ENCODE results near the gene UBE2G2.
A peak's percentile ranks its signal among the peaks of the same experiment; 100 is the strongest.

Gene UBE2G2

DNA sequence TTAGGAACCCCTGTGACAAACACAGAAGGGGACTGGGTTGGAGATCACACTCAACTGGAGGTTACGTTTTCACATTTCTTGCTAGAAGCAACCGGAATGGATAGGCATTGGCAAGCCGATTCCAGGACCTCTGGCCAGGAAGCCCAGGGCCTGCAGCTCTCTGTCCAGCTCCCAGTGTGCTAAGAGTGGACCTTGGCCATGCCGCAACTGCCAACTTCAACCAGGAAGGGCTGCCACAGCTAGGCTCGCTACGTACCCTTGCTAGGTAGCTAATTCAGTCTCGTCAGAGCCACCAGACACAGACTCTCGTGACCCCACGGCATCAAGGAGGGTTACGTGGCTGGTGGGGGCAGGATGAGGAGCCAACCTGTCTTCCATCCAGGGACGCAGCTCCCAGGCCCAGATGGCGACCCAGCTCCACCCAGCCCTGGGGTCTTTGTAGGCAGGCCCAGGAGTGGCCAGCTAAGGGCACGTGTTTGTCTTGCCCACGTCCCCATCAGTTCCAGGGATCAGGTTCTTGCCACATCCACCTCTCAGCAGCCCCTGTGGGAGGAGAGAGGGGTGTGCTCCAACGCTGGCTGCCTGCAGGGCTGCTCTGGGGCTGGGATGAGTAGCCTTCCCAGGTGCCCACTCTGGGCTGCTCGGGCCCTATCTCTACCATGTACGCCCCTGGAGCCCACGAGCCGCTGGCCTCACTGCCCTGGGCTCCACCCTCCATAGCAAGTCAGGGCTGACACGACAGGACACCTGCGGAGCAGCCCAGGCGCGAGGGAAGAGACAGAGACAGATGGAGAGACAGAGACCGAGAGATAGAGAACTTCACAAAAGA, 39.2 kb downstream of the UBE2G2 start:
- ATAC-seq (ENCODE audit: insufficient read depth, low read depth) (no peak), DNase-seq (no peak)
- no peaks in the 10 kb centered on the region for H3K9me3 ChIP-seq (ENCODE audit: insufficient read depth, low read length, severe bottlenecking)

GRCh38 chr21:44761747-44762208, 39.8 kb downstream of the UBE2G2 start:
- Histone ChIP-seq H3K4me3 (ENCODE audit: low read depth in 1 of 2, low read length in 2 of 2) (no peak overlapping the region), H3K9ac (ENCODE audit: low read depth, low read length) (no peak overlapping the region)

More for the DNA sequence above, 39.2 kb downstream of the UBE2G2 start:
- H4K20me1 ChIP-seq (ENCODE audit: insufficient read depth, low read length), result peaks cover 4% of the 10 kb centered on the region
- no peaks in the 10 kb centered on the region for H3K36me3 ChIP-seq (ENCODE audit: insufficient read depth, low read length)
- TF ChIP-seq CTCF (IDR thresholded peaks at IDR 0.05; ENCODE audit: borderline replicate concordance, extremely low read depth, low read length, poor library complexity, severe bottlenecking) (no peak), EZH2 (IDR thresholded peaks at IDR 0.05; ENCODE audit: borderline replicate concordance, low read depth, low read length, severe bottlenecking) (no peak)
- no peaks in the 10 kb centered on the region for H3K27me3 ChIP-seq (ENCODE audit: insufficient read depth, low read length, poor library complexity)
- no peaks in the 10 kb centered on the region for H3K4me1 ChIP-seq (ENCODE audit: insufficient read depth, low read length)
- no peak overlapping the region for H3K4me2 ChIP-seq (ENCODE audit: insufficient read depth, low read length)
- H3K9ac ChIP-seq (ENCODE audit: low read depth, low read length), result no peak overlapping the region
- H3K79me2 ChIP-seq (ENCODE audit: insufficient read depth, low read length), result no peaks in the 10 kb centered on the region
- H3K4me3 ChIP-seq (ENCODE audit: low read depth in 1 of 2, low read length in 2 of 2), result no peak overlapping the region
- no peak overlapping the region for H2AFZ ChIP-seq (ENCODE audit: low read depth, low read length)
- H3K27ac ChIP-seq (ENCODE audit: low read length), result no peak overlapping the region

DNA sequence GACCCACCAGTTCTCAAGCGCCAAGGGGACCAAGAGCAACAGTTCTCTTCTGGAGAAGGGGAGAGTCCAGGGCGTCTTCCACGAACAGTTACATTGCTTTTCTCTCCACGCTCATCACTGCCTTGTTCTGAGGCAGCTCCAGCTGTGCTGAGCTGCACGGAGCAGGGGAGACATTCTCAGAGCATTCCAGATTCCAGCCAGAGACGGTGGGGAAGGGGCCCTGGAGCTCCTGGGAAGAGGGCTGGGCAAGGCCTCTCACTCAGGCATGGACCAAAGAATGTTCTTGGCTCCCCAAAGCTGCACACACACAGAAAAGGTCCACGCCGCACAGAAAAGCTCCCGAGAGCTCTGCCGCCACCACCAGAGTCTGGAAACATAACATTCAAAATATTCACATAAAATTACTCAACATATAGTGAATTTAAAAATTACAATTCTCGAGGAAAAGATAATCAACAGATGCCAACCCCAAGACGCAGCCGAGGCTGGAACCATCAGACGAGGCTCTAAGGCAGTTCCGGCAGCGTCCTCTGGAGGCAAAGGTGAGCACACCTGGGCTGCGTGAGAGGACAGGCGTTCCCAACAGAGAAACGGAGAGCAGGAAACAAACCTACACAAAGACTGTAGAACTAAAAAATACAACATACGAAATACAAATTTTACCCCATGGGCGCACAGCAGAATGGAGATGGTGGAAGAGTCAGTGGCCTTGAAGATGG, 40.5 kb downstream of the UBE2G2 start:
- H3K4me1 ChIP-seq (ENCODE audit: insufficient read depth, low read length), result no peaks in the 10 kb centered on the region

More at GRCh38 chr21:44761747-44762208, 39.8 kb downstream of the UBE2G2 start:
- Histone ChIP-seq H3K27ac (ENCODE audit: low read length) (no peak overlapping the region), H2AFZ (ENCODE audit: low read depth, low read length) (no peak overlapping the region), H3K9me3 (ENCODE audit: insufficient read depth, low read length, severe bottlenecking) (no peaks in the 10 kb centered on the region), H3K27me3 (ENCODE audit: insufficient read depth, low read length, poor library complexity) (no peaks in the 10 kb centered on the region), H3K4me1 (ENCODE audit: insufficient read depth, low read length) (no peaks in the 10 kb centered on the region), H3K36me3 (ENCODE audit: insufficient read depth, low read length) (no peaks in the 10 kb centered on the region), H3K4me2 (ENCODE audit: insufficient read depth, low read length) (no peak overlapping the region), H3K79me2 (ENCODE audit: insufficient read depth, low read length) (no peaks in the 10 kb centered on the region), H4K20me1 (ENCODE audit: insufficient read depth, low read length) (peaks cover 4% of the 10 kb centered on the region)
- TF ChIP-seq EZH2 (IDR thresholded peaks at IDR 0.05; ENCODE audit: borderline replicate concordance, low read depth, low read length, severe bottlenecking) (no peak), CTCF (IDR thresholded peaks at IDR 0.05; ENCODE audit: borderline replicate concordance, extremely low read depth, low read length, poor library complexity, severe bottlenecking) (no peak)
- ATAC-seq (ENCODE audit: insufficient read depth, low read depth) (no peak), DNase-seq (no peak)

More for the DNA sequence above, 40.5 kb downstream of the UBE2G2 start:
- peaks cover 3% of the 10 kb centered on the region for H4K20me1 ChIP-seq (ENCODE audit: insufficient read depth, low read length)
- H3K9me3 ChIP-seq (ENCODE audit: insufficient read depth, low read length, severe bottlenecking), result no peaks in the 10 kb centered on the region
- no peak overlapping the region for H3K4me2 ChIP-seq (ENCODE audit: insufficient read depth, low read length)
- TF ChIP-seq CTCF (IDR thresholded peaks at IDR 0.05; ENCODE audit: borderline replicate concordance, extremely low read depth, low read length, poor library complexity, severe bottlenecking) (peak; percentile 56), EZH2 (IDR thresholded peaks at IDR 0.05; ENCODE audit: borderline replicate concordance, low read depth, low read length, severe bottlenecking) (no peak)
- H3K36me3 ChIP-seq (ENCODE audit: insufficient read depth, low read length), result no peaks in the 10 kb centered on the region
- no peak overlapping the region for H3K27ac ChIP-seq (ENCODE audit: low read length)
- ATAC-seq (ENCODE audit: insufficient read depth, low read depth) (no peak), DNase-seq (no peak)
- no peaks in the 10 kb centered on the region for H3K79me2 ChIP-seq (ENCODE audit: insufficient read depth, low read length)
- no peaks in the 10 kb centered on the region for H3K27me3 ChIP-seq (ENCODE audit: insufficient read depth, low read length, poor library complexity)
- H3K4me3 ChIP-seq (ENCODE audit: low read depth in 1 of 2, low read length in 2 of 2), result no peak overlapping the region
- H3K9ac ChIP-seq (ENCODE audit: low read depth, low read length), result no peak overlapping the region
- H2AFZ ChIP-seq (ENCODE audit: low read depth, low read length), result no peak overlapping the region
